Tibial nerve (tissue), 4 donors: ENCODE measurements around the gene CYB5B. TPM values are rescaled to one million over a fixed set of nuclear protein-coding genes. Genes with fewer than 3 reads are reported as not detected.

ENCODE experiments used
- DNase-seq, 2 donors: peaks; one replicate each; pipeline ENCODE4 v3.0.0-alpha.2; 2019; ENCODE audit warnings: low spot score in 2 of 2
- H3K27ac ChIP-seq, 4 donors: fragments of 200-600 bp; sonication (generic) in 3 of 4; one replicate each; pipeline ENCODE4 v1.5.1; 2017 to 2019; ENCODE audit warnings: mild to moderate bottlenecking in 1 of 4
- H3K27me3 ChIP-seq, 2 donors: fragments of 200-600 bp; sonication (generic) in 1 of 2; one replicate each; pipeline versions ENCODE4 v1.5.1 to v1.6.0; 2017 to 2019
- H3K36me3 ChIP-seq, 3 donors: fragments of 200-600 bp; sonication (generic); one replicate each; pipeline ENCODE4 v1.5.1; 2018 to 2019
- H3K4me1 ChIP-seq, 4 donors: fragments of 200-600 bp; sonication (generic) in 3 of 4; one replicate each; pipeline ENCODE4 v1.5.1; 2017 to 2019
- H3K4me3 ChIP-seq, 4 donors: fragments of 200-600 bp; sonication (generic) in 3 of 4; one replicate each; pipeline ENCODE4 v1.5.1; 2017 to 2019; ENCODE audit warnings: mild to moderate bottlenecking in 1 of 4, moderate library complexity in 1 of 4
- H3K9me3 ChIP-seq, 4 donors: fragments of 200-600 bp; sonication (generic) in 3 of 4; one replicate each; pipeline ENCODE4 v1.5.1; 2017 to 2019
- EP300 ChIP-seq, 2 donors: sonication (generic); formaldehyde crosslinking; IDR thresholded peaks; one replicate each; pipeline ENCODE4 v1.6.1; 2017; ENCODE audit warnings: antibody characterized with exemption in 2 of 2, mild to moderate bottlenecking in 1 of 2
- POLR2A ChIP-seq, 2 donors: fragments of 450-650 bp; IDR thresholded peaks; one replicate each; pipeline ENCODE4 v1.6.1; 2017; ENCODE audit warnings: antibody characterized with exemption in 2 of 2, mild to moderate bottlenecking in 2 of 2, moderate library complexity in 2 of 2
- WGBS, 2 donors: methylation state at CpG; one replicate each; pipeline ENCODE4 v1.1.5; 2018; 5-methylcytosine and 5-hydroxymethylcytosine counted together
- total RNA-seq, 4 donors: library from RNA; depleted of rRNA; stranded (reverse); fragments of >200 nt; gene quantifications; one replicate each; pipeline ENCODE4 v1.1.0, GENCODE V29; 2016
- TF ChIP-seq, protein P1 (sequence below), 5 experiments: fragments of 200-600 bp in 3 of 5; fragments of 450-650 bp in 2 of 5; sonication (generic) in 3 of 5; IDR thresholded peaks; one replicate each; pipeline ENCODE4 v1.5.1; 2016 to 2019; ENCODE audit warnings: antibody characterized with exemption in 5 of 5, mild to moderate bottlenecking in 3 of 5, moderate library complexity in 2 of 5

CYB5B gene
- total RNA-seq, 4 donors from 2014 or later: 26.6 to 45.9 (median 30.7) TPM

GRCh38 chr16:69497876-69498596, 73.6 kb downstream of the CYB5B start:
- H3K4me3 ChIP-seq: no peak overlapping the region
- no peaks in the 10 kb centered on the region for H3K4me1 ChIP-seq
- H3K9me3 ChIP-seq: peaks cover 0 to 6% (median 0%) of the 10 kb centered on the region in 4 donors
- H3K27me3 ChIP-seq: no peaks in the 10 kb centered on the region
- WGBS, 2 donors: 60 to 62% methylated on average over 16 of the region's 16 CpGs
- TF ChIP-seq, protein P1, sequence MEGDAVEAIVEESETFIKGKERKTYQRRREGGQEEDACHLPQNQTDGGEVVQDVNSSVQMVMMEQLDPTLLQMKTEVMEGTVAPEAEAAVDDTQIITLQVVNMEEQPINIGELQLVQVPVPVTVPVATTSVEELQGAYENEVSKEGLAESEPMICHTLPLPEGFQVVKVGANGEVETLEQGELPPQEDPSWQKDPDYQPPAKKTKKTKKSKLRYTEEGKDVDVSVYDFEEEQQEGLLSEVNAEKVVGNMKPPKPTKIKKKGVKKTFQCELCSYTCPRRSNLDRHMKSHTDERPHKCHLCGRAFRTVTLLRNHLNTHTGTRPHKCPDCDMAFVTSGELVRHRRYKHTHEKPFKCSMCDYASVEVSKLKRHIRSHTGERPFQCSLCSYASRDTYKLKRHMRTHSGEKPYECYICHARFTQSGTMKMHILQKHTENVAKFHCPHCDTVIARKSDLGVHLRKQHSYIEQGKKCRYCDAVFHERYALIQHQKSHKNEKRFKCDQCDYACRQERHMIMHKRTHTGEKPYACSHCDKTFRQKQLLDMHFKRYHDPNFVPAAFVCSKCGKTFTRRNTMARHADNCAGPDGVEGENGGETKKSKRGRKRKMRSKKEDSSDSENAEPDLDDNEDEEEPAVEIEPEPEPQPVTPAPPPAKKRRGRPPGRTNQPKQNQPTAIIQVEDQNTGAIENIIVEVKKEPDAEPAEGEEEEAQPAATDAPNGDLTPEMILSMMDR (IDR thresholded peaks at IDR 0.05): no peak
- TF ChIP-seq EP300 (IDR thresholded peaks at IDR 0.05) (no peak), POLR2A (IDR thresholded peaks at IDR 0.05) (no peak)
- no peak overlapping the region for H3K27ac ChIP-seq
- H3K36me3 ChIP-seq: no peaks in the 10 kb centered on the region
- no peak for DNase-seq

- TF ChIP-seq, protein P1 (IDR thresholded peaks at IDR 0.05): no peak
- TF ChIP-seq POLR2A (IDR thresholded peaks at IDR 0.05) (no peak), EP300 (IDR thresholded peaks at IDR 0.05) (no peak)
- Histone ChIP-seq H3K27ac (no peak overlapping the region), H3K36me3 (no peaks in the 10 kb centered on the region), H3K9me3 (peaks cover 0 to under 1% (median 0%) of the 10 kb centered on the region in 4 donors), H3K4me3 (no peak overlapping the region), H3K4me1 (no peaks in the 10 kb centered on the region), H3K27me3 (no peaks in the 10 kb centered on the region)
- DNase-seq: no peak
- 94 to 96% methylated on average over 5 of the region's 5 CpGs for WGBS, 2 donors
Measured at GRCh38 chr16:69498926-69499325, 74.5 kb downstream of the CYB5B start.

DNA sequence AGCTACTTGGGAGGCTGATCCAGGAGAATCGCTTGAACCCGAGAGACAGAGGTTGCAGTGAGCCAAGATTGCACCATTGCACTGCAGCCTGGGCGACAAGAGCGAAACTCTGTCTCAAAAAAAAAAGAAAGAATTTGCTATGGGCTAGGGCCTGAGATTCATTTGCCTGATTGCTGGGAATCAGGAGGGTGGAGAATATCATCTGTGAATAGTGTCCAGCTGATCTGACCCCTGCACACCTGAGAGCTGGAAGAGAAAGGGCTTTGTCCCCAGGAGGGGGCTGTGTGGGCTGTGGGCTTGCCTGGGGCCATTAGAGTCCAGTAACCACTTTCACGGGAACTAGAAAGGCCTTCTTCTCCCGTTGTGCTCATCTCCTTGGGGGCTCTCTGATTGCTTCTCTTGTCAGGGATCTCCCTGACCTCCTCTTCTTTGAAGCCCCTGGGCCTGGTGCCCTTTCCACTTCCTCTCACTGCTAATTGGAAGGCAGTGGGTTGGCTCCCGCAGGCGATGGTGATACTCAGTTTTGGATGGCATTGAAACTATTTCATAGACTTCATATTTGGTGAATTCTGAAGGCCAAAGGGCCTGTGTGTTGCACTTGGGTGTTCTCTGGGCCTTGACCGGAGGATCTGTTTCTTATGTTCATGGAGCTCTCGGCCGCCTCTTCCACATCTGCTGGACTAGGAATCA, 75.3 kb downstream of the CYB5B start:
- 67 to 81% methylated on average over 11 of the region's 11 CpGs for WGBS, 2 donors
- no peak for DNase-seq
- H3K36me3 ChIP-seq: no peaks in the 10 kb centered on the region

DNA sequence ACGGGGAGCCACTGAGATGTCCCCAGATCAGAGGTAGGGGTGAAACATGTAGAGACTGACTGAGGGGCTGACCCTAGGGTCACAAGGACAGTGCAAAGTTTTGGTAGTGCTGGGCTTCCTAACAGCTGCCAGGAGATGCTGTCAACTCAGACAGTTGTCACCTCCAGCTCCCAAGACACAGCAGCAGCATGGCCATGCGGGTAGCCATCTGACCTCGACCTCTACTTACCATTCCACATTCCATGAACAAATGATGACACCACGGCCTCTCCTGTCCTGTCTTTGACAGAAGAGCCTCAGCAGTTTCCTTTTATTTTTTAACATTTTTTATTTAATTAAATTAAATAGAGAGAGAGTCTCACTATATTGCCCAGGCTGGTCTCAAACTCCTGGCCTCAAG, 76.1 kb downstream of the CYB5B start:
- 87 to 91% methylated on average over 4 of the region's 4 CpGs for WGBS, 2 donors
- no peak for DNase-seq

More for the DNA sequence above, 75.3 kb downstream of the CYB5B start:
- Histone ChIP-seq H3K27me3 (no peaks in the 10 kb centered on the region), H3K4me3 (no peak overlapping the region), H3K4me1 (no peaks in the 10 kb centered on the region), H3K9me3 (no peaks in the 10 kb centered on the region), H3K27ac (no peak overlapping the region)
- TF ChIP-seq, protein P1 (IDR thresholded peaks at IDR 0.05): no peak
- no peak for TF ChIP-seq EP300 (IDR thresholded peaks at IDR 0.05)

More for the DNA sequence above, 76.1 kb downstream of the CYB5B start:
- no peaks in the 10 kb centered on the region for H3K9me3 ChIP-seq
- H3K27ac ChIP-seq: no peak overlapping the region
- no peaks in the 10 kb centered on the region for H3K36me3 ChIP-seq
- TF ChIP-seq, protein P1 (IDR thresholded peaks at IDR 0.05): no peak
- no peak for TF ChIP-seq POLR2A (IDR thresholded peaks at IDR 0.05)
- no peak overlapping the region for H3K4me3 ChIP-seq
- no peaks in the 10 kb centered on the region for H3K4me1 ChIP-seq
- H3K27me3 ChIP-seq: no peaks in the 10 kb centered on the region
